Retinal pigment epithelial cell (primary cell): ENCODE data around the gene VRK1.

Experiments
- DNase-seq: peaks from one replicate; pipeline ENCODE4 v3.0.0-alpha.2; 2010; ENCODE audit warnings: low read depth
- H3K4me3 ChIP-seq: 2 replicates; pipeline ENCODE4 v1.5.1; 2011; ENCODE audit warnings: mild to moderate bottlenecking, low read length, control low read depth, moderate library complexity
- TF ChIP-seq, protein P1 (sequence below): conservative IDR thresholded peaks from 2 replicates; pipeline ENCODE4 v1.5.1; 2011; ENCODE audit warnings: low read depth, low read length, control low read depth, inconsistent platforms

Gene VRK1

DNA sequence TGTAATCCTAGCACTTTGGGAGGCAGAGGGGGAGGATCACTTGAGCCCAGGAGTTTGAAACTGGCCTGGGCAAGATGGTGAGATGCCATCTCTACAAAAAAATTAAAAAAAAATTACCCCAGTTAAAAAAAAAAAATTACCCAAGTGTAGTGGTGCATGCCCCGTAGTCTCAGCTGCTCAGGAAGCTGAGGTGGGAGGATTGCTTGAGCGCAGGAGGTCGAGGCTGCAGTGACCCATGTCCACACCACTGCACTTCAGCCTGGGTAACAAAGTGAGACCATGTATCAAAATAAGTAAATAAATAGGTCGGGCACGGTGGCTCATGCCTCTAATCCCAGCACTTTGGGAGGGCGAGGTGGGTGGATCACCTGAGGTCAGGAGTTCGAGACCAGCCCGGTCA lies 128.8 kb downstream of the VRK1 start:
- H3K4me3 ChIP-seq = no peak overlapping the region
- no peak for DNase-seq
- TF ChIP-seq, protein P1, sequence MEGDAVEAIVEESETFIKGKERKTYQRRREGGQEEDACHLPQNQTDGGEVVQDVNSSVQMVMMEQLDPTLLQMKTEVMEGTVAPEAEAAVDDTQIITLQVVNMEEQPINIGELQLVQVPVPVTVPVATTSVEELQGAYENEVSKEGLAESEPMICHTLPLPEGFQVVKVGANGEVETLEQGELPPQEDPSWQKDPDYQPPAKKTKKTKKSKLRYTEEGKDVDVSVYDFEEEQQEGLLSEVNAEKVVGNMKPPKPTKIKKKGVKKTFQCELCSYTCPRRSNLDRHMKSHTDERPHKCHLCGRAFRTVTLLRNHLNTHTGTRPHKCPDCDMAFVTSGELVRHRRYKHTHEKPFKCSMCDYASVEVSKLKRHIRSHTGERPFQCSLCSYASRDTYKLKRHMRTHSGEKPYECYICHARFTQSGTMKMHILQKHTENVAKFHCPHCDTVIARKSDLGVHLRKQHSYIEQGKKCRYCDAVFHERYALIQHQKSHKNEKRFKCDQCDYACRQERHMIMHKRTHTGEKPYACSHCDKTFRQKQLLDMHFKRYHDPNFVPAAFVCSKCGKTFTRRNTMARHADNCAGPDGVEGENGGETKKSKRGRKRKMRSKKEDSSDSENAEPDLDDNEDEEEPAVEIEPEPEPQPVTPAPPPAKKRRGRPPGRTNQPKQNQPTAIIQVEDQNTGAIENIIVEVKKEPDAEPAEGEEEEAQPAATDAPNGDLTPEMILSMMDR = no peak

DNA sequence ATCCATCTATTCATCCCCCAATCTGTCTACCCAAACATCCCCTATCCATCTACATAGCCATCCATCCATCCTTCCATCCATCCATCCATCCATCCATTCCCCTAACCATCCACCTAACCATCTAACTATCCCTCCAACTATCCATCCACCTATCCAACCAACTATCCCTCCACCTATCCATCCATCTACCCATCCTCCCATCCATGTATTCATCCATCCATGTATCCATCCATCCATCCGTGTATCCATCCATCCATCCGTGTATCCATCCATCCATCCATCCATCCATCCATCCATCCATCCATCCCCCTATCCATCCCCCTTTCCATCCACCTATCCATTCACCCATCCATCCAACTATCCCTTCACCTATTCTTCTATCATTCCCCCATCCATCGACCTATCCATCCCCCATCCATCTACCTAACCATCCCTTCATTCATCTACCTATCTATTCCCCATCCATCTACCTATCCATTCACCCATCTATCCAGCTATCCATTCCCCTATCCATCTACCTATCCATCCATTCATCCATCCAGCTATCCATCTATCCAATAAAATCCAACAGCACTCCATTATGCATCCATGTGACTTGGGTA lies 131.7 kb downstream of the VRK1 start:
- H3K4me3 ChIP-seq = no peak overlapping the region
- no peak for DNase-seq
- TF ChIP-seq, protein P1 = no peak

DNA sequence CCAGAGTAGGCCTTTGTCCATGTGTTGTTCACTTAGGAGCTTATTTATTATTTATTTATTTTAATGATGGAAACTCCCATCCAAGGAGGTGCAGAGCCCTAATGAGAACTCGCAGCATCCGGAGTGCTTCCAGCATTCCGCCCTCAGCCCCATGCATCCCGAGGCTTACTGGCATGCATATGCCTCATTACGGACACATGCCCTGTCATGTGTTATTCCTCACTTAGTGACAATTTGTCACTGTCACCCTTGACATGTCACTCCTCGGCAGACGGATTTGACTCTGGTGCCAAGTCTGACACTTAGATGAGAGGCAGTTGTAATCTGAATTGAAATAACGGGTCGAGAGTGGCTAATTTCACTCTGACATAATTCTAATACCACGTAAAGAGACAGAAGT lies 132.8 kb downstream of the VRK1 start:
- DNase-seq = no peak
- H3K4me3 ChIP-seq = no peak overlapping the region
- TF ChIP-seq, protein P1 = no peak

DNA sequence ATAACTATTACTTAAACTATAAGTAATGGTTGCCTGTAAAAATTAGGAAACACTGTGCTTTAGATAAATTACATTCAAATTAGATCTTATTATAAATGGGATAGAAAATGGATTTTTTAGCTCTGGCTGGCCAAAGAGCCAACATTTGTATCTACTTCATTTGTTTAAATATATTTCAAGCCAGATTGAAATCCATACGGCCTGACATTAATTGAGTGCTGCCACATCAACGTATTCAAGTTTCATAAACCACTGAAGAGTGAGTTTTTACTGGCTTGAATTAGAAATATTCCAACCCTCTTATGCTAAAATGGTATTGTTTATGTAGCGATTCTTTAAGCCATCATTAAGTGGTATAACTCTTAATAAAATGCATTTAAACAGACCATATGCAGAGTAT lies 133.3 kb downstream of the VRK1 start:
- TF ChIP-seq, protein P1 = no peak
- no peak for DNase-seq
- H3K4me3 ChIP-seq = no peak overlapping the region
